K562 (cell line): ENCODE results near the gene NAA80. TPM values are rescaled to one million over a fixed set of nuclear protein-coding genes. Genes with fewer than 3 reads are reported as not detected.
A peak's percentile ranks its signal among the peaks of the same experiment; 100 is the strongest.

Experiments
- CCNT2 ChIP-seq: IDR thresholded peaks from 2 replicates; pipeline ENCODE4 v1.6.1; 2011; ENCODE audit warnings: borderline replicate concordance, low read depth, mild to moderate bottlenecking, moderate library complexity, mixed read lengths, low read length; ENCODE audit not compliant: insufficient read length; ENCODE audit errors: extremely low read depth
- HINFP ChIP-seq: fragments of 450-650 bp; conservative IDR thresholded peaks from 2 replicates; pipeline ENCODE4 v1.6.1; 2016; ENCODE audit warnings: missing genetic modification characterization, low read depth, mild to moderate bottlenecking, control low read depth, missing compliant biosample characterization
- KLF6 ChIP-seq: fragments of 250-450 bp; sonication (Bioruptor Pico); IDR thresholded peaks from 2 replicates; pipeline ENCODE4 v1.4.0; 2020; ENCODE audit warnings: mild to moderate bottlenecking, moderate library complexity, borderline replicate concordance
- MEF2A ChIP-seq: IDR thresholded peaks from 2 replicates; pipeline ENCODE4 v1.6.1; 2011; ENCODE audit warnings: low read depth, mild to moderate bottlenecking, low read length, moderate library complexity; ENCODE audit not compliant: control insufficient read depth
- NBN ChIP-seq: fragments of 450-650 bp; IDR thresholded peaks from 2 replicates; pipeline ENCODE4 v1.6.1; 2016; ENCODE audit warnings: low read depth, mild to moderate bottlenecking
- NCOA2 ChIP-seq, 2 experiments: fragments of 450-650 bp; IDR thresholded peaks; 2 replicates each; pipeline ENCODE4 v1.6.1; 2018; ENCODE audit warnings: mild to moderate bottlenecking in 2 of 2, moderate library complexity in 1 of 2; ENCODE audit not compliant: partially characterized antibody in 2 of 2
- NFIX ChIP-seq: fragments of 250-450 bp; sonication (Bioruptor Pico); IDR thresholded peaks from 2 replicates; pipeline ENCODE4 v1.4.0; 2020; ENCODE audit warnings: low read depth, mild to moderate bottlenecking, moderate library complexity
- TAF1 ChIP-seq: IDR thresholded peaks from 2 replicates; pipeline ENCODE4 v1.6.1; 2011; ENCODE audit warnings: mild to moderate bottlenecking, low read length, moderate library complexity; ENCODE audit not compliant: insufficient read depth, control insufficient read depth, severe bottlenecking; ENCODE audit errors: extremely low read depth
- USF1 ChIP-seq: sonication (generic); formaldehyde crosslinking; IDR thresholded peaks from 2 replicates; pipeline ENCODE4 v1.9.0; 2022; ENCODE audit warnings: mild to moderate bottlenecking, missing genetic modification reagents
- YY1 ChIP-seq, 3 experiments: IDR thresholded peaks; 2 replicates each; pipeline ENCODE4 v1.6.1; 2011; ENCODE audit warnings: low read length in 2 of 3, mild to moderate bottlenecking in 2 of 3, moderate library complexity in 2 of 3, borderline replicate concordance in 1 of 3, control low read depth in 1 of 3, low read depth in 1 of 3; ENCODE audit not compliant: insufficient read depth in 3 of 3, insufficient replicate concordance in 2 of 3, control insufficient read depth in 1 of 3, insufficient read length in 1 of 3; ENCODE audit errors: extremely low read depth in 1 of 3
- ZKSCAN3 ChIP-seq: fragments of 250-450 bp; sonication (Bioruptor Pico); IDR thresholded peaks from 2 replicates; pipeline ENCODE4 v1.4.0; 2020
- ZNF217 ChIP-seq: sonication (generic); formaldehyde crosslinking; IDR thresholded peaks from 2 replicates; pipeline ENCODE4 v1.8.0; 2022; ENCODE audit warnings: mild to moderate bottlenecking, missing genetic modification reagents
- ZNF277 ChIP-seq: fragments of 250-450 bp; sonication (Bioruptor Pico); IDR thresholded peaks from 2 replicates; pipeline ENCODE4 v1.8.0; 2022; ENCODE audit warnings: inconsistent platforms, mild to moderate bottlenecking, moderate library complexity, borderline replicate concordance
- polyA plus RNA-seq, 8 experiments: library from polyadenylated mRNA; depleted of rRNA in 4 of 8; stranded (reverse) in 5 of 8; unstranded in 3 of 8; fragments of >200 nt; fragmentation: Nextera tagmentation in 2 of 8; fragmentation: Illumina TruSeq in 1 of 8; extraction: Ambion mirVana in 2 of 8; extraction: Trizol in 1 of 8; gene quantifications; 2 replicates each; pipeline versions ENCODE4 v1.2.1 to v1.2.3, GENCODE V29; 2011 to 2014; ENCODE audit warnings: inconsistent platforms in 1 of 8, missing spikeins in 1 of 8
- total RNA-seq, 7 experiments: library from RNA; depleted of rRNA in 6 of 7; stranded (reverse); fragments of >200 nt in 6 of 7; fragmentation: Illumina TruSeq in 2 of 7; extraction: Trizol in 2 of 7; gene quantifications; 2 replicates each; pipeline versions ENCODE4 v1.2.1 to v1.2.3, GENCODE V29; 2011 to 2021; ENCODE audit warnings: low replicate concordance in 1 of 7
- TF ChIP-seq, protein P1 (sequence below): fragments of 450-650 bp; formaldehyde crosslinking; IDR thresholded peaks from 2 replicates; pipeline ENCODE4 v1.4.0; 2020; ENCODE audit warnings: mild to moderate bottlenecking, moderate library complexity
- TF ChIP-seq, protein P2 (sequence below): fragments of 250-450 bp; sonication (Bioruptor Pico); IDR thresholded peaks from 2 replicates; pipeline ENCODE4 v1.5.0; 2022; ENCODE audit warnings: mild to moderate bottlenecking

NAA80 gene
- total and polyA plus RNA-seq, 9 of the 15 experiments (the other 6 are each of a cell fraction or from before 2014, with no cell fraction given): 0.82 to 24.0 (median 8.6) TPM

DNA sequence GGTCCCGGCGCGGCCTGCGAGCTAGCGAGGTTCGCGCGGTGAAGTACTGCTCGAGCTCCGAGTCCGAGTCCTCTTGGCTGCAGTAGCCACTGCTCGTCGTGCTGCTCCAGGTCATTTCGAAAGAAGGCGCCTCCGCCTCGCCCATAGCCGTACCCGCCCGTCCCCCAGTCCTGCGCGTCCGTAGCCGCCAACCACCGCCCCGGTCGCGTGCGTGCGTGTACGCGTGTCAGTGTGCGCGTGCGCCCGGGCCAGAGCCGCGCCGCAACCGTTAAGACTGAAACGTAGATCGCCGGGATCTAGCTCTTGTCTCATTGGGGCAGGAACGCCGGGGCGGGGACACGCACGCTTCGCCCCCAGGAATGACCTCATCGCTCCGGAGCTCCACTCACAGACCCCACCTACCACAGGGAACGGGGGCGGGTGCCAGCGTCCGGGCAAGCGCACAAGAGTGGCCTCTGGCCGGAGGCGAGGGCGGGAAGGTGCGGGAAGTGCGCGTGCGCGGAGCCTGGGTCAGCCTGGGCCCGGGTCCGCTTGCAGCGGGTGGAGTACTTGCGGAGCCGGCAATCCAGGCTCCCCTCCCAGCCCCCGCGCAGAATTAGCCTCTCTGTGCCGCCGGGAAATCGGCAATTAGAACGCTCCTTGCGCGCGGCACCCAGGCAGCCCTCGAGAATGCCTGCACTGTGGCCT lies 38.1 kb upstream of the NAA80 start (continued):
- TF ChIP-seq, protein P1, sequence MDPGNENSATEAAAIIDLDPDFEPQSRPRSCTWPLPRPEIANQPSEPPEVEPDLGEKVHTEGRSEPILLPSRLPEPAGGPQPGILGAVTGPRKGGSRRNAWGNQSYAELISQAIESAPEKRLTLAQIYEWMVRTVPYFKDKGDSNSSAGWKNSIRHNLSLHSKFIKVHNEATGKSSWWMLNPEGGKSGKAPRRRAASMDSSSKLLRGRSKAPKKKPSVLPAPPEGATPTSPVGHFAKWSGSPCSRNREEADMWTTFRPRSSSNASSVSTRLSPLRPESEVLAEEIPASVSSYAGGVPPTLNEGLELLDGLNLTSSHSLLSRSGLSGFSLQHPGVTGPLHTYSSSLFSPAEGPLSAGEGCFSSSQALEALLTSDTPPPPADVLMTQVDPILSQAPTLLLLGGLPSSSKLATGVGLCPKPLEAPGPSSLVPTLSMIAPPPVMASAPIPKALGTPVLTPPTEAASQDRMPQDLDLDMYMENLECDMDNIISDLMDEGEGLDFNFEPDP (CRISPR knock-in tag): no peak
- TF ChIP-seq TAF1 (peak; percentile 44), NFIX (CRISPR knock-in tag) (no peak), NCOA2 (IDR thresholded peaks at IDR 0.05; ENCODE audit: partially characterized antibody in 2 of 2) (no peak), ZKSCAN3 (no peak), USF1 (CRISPR knock-in tag) (no peak), YY1 (IDR thresholded peaks at IDR 0.05; ENCODE audit: borderline replicate concordance in 1 of 3, control insufficient read depth in 1 of 3, extremely low read depth in 1 of 3, insufficient read depth in 3 of 3, insufficient read length in 1 of 3, insufficient replicate concordance in 2 of 3, low read depth in 1 of 3, low read length in 2 of 3) (peak in 1 of 3 experiments; percentile 12), KLF6 (CRISPR knock-in tag) (0 out of 2 replicates have a peak, but pooled peaks have one; percentile 32), NBN (no peak), CCNT2 (peak; percentile 78), ZNF217 (CRISPR knock-in tag) (no peak), MEF2A (no peak), ZNF277 (CRISPR knock-in tag) (no peak), HINFP (tag) (0 out of 2 replicates have a peak, but pooled peaks have one; percentile 37)
- TF ChIP-seq, protein P2, sequence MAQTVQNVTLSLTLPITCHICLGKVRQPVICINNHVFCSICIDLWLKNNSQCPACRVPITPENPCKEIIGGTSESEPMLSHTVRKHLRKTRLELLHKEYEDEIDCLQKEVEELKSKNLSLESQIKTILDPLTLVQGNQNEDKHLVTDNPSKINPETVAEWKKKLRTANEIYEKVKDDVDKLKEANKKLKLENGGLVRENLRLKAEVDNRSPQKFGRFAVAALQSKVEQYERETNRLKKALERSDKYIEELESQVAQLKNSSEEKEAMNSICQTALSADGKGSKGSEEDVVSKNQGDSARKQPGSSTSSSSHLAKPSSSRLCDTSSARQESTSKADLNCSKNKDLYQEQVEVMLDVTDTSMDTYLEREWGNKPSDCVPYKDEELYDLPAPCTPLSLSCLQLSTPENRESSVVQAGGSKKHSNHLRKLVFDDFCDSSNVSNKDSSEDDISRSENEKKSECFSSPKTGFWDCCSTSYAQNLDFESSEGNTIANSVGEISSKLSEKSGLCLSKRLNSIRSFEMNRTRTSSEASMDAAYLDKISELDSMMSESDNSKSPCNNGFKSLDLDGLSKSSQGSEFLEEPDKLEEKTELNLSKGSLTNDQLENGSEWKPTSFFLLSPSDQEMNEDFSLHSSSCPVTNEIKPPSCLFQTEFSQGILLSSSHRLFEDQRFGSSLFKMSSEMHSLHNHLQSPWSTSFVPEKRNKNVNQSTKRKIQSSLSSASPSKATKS (CRISPR knock-in tag): no peak
